Thoracic aorta (tissue), 2 donors: ENCODE results near the gene KRTAP17-1. TPM values are rescaled to one million over a fixed set of nuclear protein-coding genes. Genes with fewer than 3 reads are reported as not detected.

ENCODE experiments used
- ATAC-seq: fragments of 150-250 bp; one replicate; pipeline ENCODE4 v1.8.0; 2017; ENCODE audit warnings: low read depth; ENCODE audit not compliant: insufficient number of reproducible peaks, low FRiP score
- DNase-seq: peaks from one replicate; pipeline ENCODE4 v3.0.0-alpha.2; 2020; ENCODE audit warnings: low spot score
- H3K27ac ChIP-seq, 2 donors: fragments of 200-600 bp; sonication (generic); 1 replicate in 1 of 2; 2 replicates in 1 of 2; pipeline ENCODE4 v1.5.1; 2016; ENCODE audit warnings: mild to moderate bottlenecking in 2 of 2, moderate library complexity in 2 of 2
- H3K27me3 ChIP-seq: fragments of 200-600 bp; sonication (generic); replicated peaks from 2 replicates; pipeline ENCODE4 v1.6.0; 2016; ENCODE audit warnings: mild to moderate bottlenecking; ENCODE audit not compliant: insufficient read depth
- H3K36me3 ChIP-seq: fragments of 200-600 bp; sonication (generic); one replicate; pipeline ENCODE4 v1.5.1; 2016
- H3K4me1 ChIP-seq, 2 donors: fragments of 200-600 bp; sonication (generic); 1 replicate in 1 of 2; 2 replicates in 1 of 2; pipeline versions ENCODE4 v1.5.1 to v1.6.0; 2016; ENCODE audit warnings: low read depth in 2 of 2, mild to moderate bottlenecking in 1 of 2; ENCODE audit not compliant: control insufficient read depth in 1 of 2
- H3K4me3 ChIP-seq: fragments of 200-600 bp; sonication (generic); 2 replicates; pipeline ENCODE4 v1.5.1; 2016; ENCODE audit warnings: mild to moderate bottlenecking
- H3K9me3 ChIP-seq: fragments of 200-600 bp; sonication (generic); 2 replicates; pipeline ENCODE4 v1.5.1; 2016
- total RNA-seq, 2 donors: library from RNA; depleted of rRNA; stranded (reverse); fragments of >200 nt; gene quantifications; one replicate each; pipeline versions ENCODE4 v1.1.0 to v1.2.3, GENCODE V29; 2016
- TF ChIP-seq, protein P1 (sequence below): fragments of 200-600 bp; sonication (generic); IDR thresholded peaks from one replicate; pipeline ENCODE4 v1.5.1; 2019; ENCODE audit warnings: antibody characterized with exemption

KRTAP17-1 gene
- total RNA-seq, 2 donors from 2014 or later: not detected

DNA sequence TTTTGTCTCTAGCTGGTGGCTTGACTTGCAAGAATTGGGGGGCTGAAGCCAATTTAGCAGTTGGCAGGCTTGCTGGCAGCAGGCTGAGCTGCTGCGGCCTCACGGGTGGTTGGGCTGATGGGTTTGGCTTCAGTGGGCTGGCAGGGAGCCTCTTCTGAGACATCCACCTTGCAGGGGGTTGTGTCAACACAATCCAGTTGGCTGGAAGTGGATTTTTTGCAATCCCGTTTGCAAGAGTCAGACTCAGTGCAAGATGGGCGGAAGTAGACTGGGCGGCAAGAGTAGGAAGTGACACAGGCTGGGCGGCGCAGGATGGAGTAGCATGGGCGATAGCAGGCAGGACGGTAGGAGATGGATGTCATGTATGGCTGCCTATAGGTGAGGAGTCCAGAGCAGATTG is 7.9 kb downstream of the KRTAP17-1 start:
- TF ChIP-seq, protein P1, sequence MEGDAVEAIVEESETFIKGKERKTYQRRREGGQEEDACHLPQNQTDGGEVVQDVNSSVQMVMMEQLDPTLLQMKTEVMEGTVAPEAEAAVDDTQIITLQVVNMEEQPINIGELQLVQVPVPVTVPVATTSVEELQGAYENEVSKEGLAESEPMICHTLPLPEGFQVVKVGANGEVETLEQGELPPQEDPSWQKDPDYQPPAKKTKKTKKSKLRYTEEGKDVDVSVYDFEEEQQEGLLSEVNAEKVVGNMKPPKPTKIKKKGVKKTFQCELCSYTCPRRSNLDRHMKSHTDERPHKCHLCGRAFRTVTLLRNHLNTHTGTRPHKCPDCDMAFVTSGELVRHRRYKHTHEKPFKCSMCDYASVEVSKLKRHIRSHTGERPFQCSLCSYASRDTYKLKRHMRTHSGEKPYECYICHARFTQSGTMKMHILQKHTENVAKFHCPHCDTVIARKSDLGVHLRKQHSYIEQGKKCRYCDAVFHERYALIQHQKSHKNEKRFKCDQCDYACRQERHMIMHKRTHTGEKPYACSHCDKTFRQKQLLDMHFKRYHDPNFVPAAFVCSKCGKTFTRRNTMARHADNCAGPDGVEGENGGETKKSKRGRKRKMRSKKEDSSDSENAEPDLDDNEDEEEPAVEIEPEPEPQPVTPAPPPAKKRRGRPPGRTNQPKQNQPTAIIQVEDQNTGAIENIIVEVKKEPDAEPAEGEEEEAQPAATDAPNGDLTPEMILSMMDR: no peak
- Histone ChIP-seq H3K36me3 (no peaks in the 10 kb centered on the region), H3K9me3 (no peaks in the 10 kb centered on the region), H3K4me1 (peaks cover 0 to 9% of the 10 kb centered on the region in 2 donors), H3K27ac (no peak overlapping the region), H3K27me3 (no peaks in the 10 kb centered on the region), H3K4me3 (no peak overlapping the region)
- ATAC-seq (no peak), DNase-seq (no peak)

DNA sequence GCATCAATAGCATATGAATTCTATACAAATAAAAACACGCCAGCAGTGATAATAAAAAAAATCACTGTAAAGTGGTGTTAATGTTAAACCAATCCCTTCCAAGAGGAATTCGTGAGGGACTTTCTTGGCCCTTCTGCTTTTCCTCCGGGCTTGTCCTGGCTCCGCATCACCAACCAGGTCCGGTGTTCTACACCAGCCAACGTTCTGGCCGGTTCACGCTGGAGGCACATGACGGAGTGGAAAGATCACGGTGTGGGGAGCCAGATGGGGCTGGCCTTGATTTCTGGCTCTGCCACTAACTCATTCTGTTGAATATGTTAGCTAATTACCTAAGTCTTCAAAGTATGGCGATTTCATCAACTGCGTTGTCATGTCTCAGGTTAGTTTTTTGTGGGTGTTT is 11.4 kb downstream of the KRTAP17-1 start:
- no peak overlapping the region for H3K27ac ChIP-seq
- no peaks in the 10 kb centered on the region for H3K36me3 ChIP-seq
- H3K27me3 ChIP-seq: no peaks in the 10 kb centered on the region
- no peaks in the 10 kb centered on the region for H3K9me3 ChIP-seq
- no peak overlapping the region for H3K4me3 ChIP-seq
- peaks cover 0 to 9% of the 10 kb centered on the region in 2 donors for H3K4me1 ChIP-seq
- DNase-seq (no peak), ATAC-seq (no peak)
- TF ChIP-seq, protein P1: no peak

DNA sequence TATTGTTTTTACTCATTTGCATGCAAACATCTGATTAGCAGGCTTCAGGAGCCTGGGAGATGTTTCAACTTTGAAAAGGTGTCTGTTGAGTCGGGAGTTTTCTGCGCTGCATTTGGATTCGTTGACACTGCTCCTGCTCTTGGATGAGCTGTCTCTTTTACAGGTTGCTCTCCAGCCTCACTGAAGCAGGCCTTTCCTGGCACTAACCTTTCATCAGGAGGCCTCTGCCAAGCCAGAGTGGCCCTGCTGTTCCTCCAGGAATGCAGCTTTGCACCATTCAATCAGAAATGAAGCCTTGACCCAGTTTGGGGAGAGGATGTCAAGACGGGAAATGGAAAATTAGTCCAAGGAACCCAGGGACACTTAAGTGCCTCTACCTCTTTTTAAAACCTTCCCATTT is 12.5 kb downstream of the KRTAP17-1 start:
- no peak for ATAC-seq

DNA sequence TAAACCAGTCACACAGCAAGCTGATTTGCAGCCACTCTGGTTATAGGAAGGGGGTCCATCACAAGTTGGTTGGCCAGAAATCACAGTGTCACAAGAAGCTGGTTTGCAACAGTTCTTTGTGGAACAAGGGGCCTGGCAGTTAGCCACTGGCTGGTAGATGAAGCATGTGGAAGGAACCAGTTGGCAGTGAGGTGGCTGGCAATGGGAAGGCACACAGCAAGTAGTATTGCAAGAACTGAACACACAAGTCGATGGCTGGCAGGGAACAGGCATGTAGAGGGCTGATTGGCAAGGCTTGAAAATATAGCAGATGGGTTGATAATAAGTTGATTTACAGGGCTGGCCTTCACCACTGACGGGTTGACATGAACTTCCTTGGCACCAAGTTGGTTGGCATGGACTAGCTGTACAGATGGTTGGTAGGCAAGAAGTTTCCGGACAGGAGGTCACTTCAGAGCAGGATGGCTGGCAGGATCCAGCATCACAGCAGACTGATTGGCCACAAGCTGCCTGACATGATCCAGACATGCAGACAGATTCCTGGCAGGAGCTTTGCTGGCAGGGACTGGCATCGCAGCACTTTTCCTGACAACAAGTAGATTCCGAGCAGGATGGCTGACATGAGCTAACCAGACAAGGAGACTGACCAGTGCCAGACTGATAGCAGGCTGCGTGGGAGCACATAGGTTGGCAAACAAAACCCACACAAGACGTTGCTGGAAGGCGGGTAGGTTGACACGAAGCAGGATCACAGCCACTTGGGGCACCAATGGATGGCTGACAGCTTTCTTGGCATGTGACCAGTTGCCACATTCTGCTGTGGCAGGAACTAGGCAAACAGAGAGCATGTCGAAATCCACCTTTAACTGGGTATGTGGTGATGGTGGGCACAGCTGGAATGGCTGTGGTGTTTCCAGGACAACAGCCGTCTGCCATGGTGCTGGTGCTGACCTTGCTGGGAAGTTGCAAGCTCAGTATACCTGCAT is 13.3 kb downstream of the KRTAP17-1 start, which contains the start of gene KRTAP29-1:
Gene KRTAP29-1, minus strand, starts transcription at position 936 of the 986 bp plus-strand sequence. Its CDS starts 0 bp downstream, at position 936.
- Histone ChIP-seq H3K27ac (no peak within 1 kb of the TSS), H3K27me3 (no peaks in the 10 kb centered on the region), H3K36me3 (no peaks in the 10 kb centered on the region), H3K4me3 (no peak within 1 kb of the TSS), H3K9me3 (no peaks in the 10 kb centered on the region), H3K4me1 (no peaks in the 10 kb centered on the region)
- ATAC-seq (no peak), DNase-seq (no peak)
- TF ChIP-seq, protein P1: no peak

More for the DNA sequence above, 12.5 kb downstream of the KRTAP17-1 start:
- H3K4me3 ChIP-seq: no peak overlapping the region
- no peaks in the 10 kb centered on the region for H3K27me3 ChIP-seq
- H3K36me3 ChIP-seq: no peaks in the 10 kb centered on the region
- no peak overlapping the region for H3K27ac ChIP-seq
- peaks cover 0 to under 1% of the 10 kb centered on the region in 2 donors for H3K4me1 ChIP-seq
- TF ChIP-seq, protein P1: no peak
- no peaks in the 10 kb centered on the region for H3K9me3 ChIP-seq
- no peak for DNase-seq

DNA sequence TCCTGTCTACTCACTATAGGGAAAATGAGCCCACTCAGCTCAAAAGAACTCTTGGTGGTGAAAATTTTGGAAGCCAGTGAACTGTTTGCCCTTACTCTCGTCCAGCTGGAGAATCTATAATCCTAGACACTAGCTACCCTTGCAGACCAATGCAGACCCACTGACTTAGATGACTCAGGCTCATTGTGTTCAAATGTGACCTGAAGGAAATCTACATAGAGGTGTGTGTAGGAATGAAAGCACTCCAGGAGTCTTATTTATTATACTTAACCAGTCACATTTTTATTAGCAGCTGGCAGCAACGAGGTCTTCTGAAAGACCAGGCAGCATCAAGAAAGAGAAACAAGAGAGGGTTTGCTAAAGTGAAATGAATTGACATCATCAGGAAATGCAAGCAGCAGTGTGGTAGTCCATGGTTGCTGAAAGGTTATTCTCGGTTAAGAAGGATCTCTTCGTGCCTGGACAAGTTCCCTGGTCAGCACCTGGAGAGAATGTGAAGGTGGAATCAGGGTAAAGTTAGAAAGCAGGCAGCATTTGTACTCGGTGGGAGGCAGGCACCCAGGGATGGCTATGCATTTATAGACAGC is 14.2 kb downstream of the KRTAP17-1 start:
- Histone ChIP-seq H3K27ac (no peak overlapping the region), H3K27me3 (no peaks in the 10 kb centered on the region), H3K9me3 (no peaks in the 10 kb centered on the region), H3K36me3 (no peaks in the 10 kb centered on the region), H3K4me3 (no peak overlapping the region), H3K4me1 (no peaks in the 10 kb centered on the region)
- DNase-seq (no peak), ATAC-seq (no peak)
- TF ChIP-seq, protein P1: no peak
